ENCODE data around the gene AGPAT3. TPM values are rescaled to one million over a fixed set of nuclear protein-coding genes. Genes with fewer than 3 reads are reported as not detected.

AGPAT3 gene
- total RNA-seq, 1 donor from 2014 or later, result 7.8 TPM

DNA sequence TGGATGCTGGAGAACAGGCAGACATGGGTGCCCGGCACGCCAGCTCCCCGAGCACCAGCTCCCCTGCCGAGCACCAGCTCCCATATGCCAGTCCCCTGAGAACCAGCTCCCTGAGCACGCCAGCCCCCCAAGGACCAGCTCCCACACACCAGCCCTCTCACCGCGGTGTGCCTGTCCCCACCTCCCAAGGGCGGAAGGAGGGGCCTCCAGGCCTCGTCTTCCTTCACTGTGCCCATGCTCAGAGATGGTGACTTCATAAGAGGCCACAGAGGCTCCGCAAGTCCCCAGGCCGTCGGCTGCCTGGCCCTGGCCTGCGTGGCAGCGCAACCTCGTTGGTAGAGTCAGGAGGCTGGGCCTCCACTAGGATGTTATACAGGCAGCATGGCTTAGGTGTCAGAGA, 69.1 kb downstream of the AGPAT3 start:
- H3K4me1 Mint-ChIP-seq, result peaks cover 44% of the 10 kb centered on the region
- Histone ChIP-seq H3K4me1 (no peaks in the 10 kb centered on the region), H2AFZ (replicated peaks) (no peak overlapping the region), H3K9me3 (ENCODE audit: low read depth) (no peaks in the 10 kb centered on the region), H3K36me3 (no peaks in the 10 kb centered on the region), H3K79me2 (ENCODE audit: low read depth) (no peaks in the 10 kb centered on the region), H4K20me1 (ENCODE audit: low read depth) (no peaks in the 10 kb centered on the region), H3K27me3 (no peaks in the 10 kb centered on the region), H3F3A (ENCODE audit: low read depth) (no peaks in the 10 kb centered on the region), H3K27ac (no peak overlapping the region), H3K4me2 (no peak overlapping the region), H3K9ac (no peak overlapping the region), H3K4me3 (no peak overlapping the region)
- H3K27ac Mint-ChIP-seq, result no peak overlapping the region
- DNase-seq (ENCODE audit: low spot score), result no peak
- no peaks in the 10 kb centered on the region for H3K9me3 Mint-ChIP-seq
- no peaks in the 10 kb centered on the region for H3K36me3 Mint-ChIP-seq
- TF ChIP-seq, protein P1, sequence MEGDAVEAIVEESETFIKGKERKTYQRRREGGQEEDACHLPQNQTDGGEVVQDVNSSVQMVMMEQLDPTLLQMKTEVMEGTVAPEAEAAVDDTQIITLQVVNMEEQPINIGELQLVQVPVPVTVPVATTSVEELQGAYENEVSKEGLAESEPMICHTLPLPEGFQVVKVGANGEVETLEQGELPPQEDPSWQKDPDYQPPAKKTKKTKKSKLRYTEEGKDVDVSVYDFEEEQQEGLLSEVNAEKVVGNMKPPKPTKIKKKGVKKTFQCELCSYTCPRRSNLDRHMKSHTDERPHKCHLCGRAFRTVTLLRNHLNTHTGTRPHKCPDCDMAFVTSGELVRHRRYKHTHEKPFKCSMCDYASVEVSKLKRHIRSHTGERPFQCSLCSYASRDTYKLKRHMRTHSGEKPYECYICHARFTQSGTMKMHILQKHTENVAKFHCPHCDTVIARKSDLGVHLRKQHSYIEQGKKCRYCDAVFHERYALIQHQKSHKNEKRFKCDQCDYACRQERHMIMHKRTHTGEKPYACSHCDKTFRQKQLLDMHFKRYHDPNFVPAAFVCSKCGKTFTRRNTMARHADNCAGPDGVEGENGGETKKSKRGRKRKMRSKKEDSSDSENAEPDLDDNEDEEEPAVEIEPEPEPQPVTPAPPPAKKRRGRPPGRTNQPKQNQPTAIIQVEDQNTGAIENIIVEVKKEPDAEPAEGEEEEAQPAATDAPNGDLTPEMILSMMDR (IDR thresholded peaks at IDR 0.05), result no peak
- TF ChIP-seq EZH2 (IDR thresholded peaks at IDR 0.05), result no peak
- TF ChIP-seq EZH2phosphoT487 (IDR thresholded peaks at IDR 0.05), result no peak
- H3K27me3 Mint-ChIP-seq (ENCODE audit: insufficient read depth, low read depth), result peaks cover 8% of the 10 kb centered on the region
- H3K4me3 Mint-ChIP-seq, result no peak overlapping the region

DNA sequence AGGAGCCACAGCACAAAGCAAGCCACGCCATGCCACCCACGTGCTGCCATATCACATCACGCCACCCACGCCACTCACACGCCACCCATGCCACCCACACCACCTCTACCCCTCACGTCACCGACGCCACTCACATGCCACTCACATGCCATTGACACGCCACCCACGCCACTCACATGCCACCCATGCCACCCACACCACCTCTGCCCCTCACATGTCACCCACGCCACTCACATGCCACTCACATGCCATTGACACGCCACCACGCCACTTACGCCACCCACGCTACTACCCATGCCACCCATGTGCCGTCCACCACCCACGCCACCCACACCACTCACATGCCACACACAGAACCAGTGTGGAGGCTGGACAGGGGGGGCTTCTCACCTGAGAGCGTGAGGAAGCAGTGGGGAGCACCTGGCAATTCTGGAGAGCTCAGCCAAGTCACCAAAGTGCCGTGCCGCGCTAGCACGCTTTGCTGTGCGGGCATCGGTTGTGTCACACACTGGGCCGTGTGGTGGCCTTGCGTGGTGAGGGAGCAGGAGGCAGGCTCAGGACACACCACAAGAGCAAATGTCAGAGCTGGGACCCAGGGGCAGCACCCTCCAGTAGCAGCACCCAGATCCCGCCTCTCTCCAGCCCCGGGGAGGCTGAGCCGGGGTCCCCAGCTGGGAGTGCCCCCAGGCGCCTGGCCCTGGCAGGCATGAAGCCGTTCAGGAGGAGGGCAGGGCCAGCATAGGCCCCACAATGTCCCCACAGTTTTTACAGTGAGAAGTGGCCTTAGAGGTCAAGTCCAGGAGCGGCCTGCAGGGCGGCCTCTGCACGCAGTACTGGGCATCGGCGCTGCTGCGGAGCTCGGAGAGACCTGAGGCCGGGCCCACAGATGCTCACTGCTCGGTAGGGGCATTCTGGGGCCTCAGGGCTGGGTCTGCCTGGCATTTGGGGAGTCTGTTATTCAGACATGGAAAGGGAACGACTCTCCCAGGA, 70.0 kb downstream of the AGPAT3 start:
- Mint-ChIP-seq H3K9me3 (no peaks in the 10 kb centered on the region), H3K36me3 (no peaks in the 10 kb centered on the region), H3K27me3 (ENCODE audit: insufficient read depth, low read depth) (peaks cover 8% of the 10 kb centered on the region), H3K4me1 (peaks cover 40% of the 10 kb centered on the region), H3K27ac (no peak overlapping the region), H3K4me3 (no peak overlapping the region)
- Histone ChIP-seq H3K36me3 (no peaks in the 10 kb centered on the region), H3K4me2 (no peak overlapping the region), H3K79me2 (ENCODE audit: low read depth) (no peaks in the 10 kb centered on the region), H3K9me3 (ENCODE audit: low read depth) (no peaks in the 10 kb centered on the region), H3K4me1 (peaks cover 6% of the 10 kb centered on the region), H3K9ac (no peak overlapping the region), H3K27me3 (no peaks in the 10 kb centered on the region), H2AFZ (replicated peaks) (no peak overlapping the region), H3K4me3 (no peak overlapping the region), H3F3A (ENCODE audit: low read depth) (peaks cover 5% of the 10 kb centered on the region), H4K20me1 (ENCODE audit: low read depth) (no peaks in the 10 kb centered on the region), H3K27ac (no peak overlapping the region)
- DNase-seq (ENCODE audit: low spot score), result no peak
- TF ChIP-seq EZH2 (IDR thresholded peaks at IDR 0.05) (no peak), EZH2phosphoT487 (IDR thresholded peaks at IDR 0.05) (no peak)
- TF ChIP-seq, protein P1 (IDR thresholded peaks at IDR 0.05), result no peak

DNA sequence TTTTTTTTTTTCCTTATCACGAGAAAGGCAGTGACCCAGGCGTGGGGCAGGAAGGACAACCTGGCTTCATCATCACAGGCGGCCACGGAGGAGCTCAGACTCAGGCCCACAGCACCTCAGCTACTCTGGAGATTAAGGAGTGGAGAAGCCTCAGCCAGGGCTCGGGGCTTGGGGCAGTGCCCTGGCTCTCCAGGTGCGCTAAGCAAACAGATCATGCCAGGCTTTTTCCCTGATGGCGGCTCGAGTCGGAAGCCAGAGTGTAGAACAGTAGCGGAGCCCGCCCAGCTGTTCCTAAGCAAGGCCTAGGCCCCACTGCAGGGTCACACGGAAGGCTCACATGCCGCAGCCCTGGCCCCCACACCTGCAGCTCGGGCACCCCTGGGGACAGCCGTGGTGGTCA, 70.7 kb downstream of the AGPAT3 start:
- H3K36me3 ChIP-seq, result no peaks in the 10 kb centered on the region
- no peak overlapping the region for H2AFZ ChIP-seq (replicated peaks)

More for the DNA sequence above, 70.7 kb downstream of the AGPAT3 start:
- no peak for DNase-seq (ENCODE audit: low spot score)
- H4K20me1 ChIP-seq (ENCODE audit: low read depth), result no peaks in the 10 kb centered on the region
- H3K27me3 ChIP-seq, result no peaks in the 10 kb centered on the region
- TF ChIP-seq, protein P1 (IDR thresholded peaks at IDR 0.05), result no peak
- TF ChIP-seq EZH2 (IDR thresholded peaks at IDR 0.05) (no peak), EZH2phosphoT487 (IDR thresholded peaks at IDR 0.05) (no peak)
- Mint-ChIP-seq H3K4me3 (no peak overlapping the region), H3K4me1 (peaks cover 38% of the 10 kb centered on the region), H3K27ac (no peak overlapping the region), H3K36me3 (no peaks in the 10 kb centered on the region), H3K27me3 (ENCODE audit: insufficient read depth, low read depth) (peaks cover 8% of the 10 kb centered on the region), H3K9me3 (no peaks in the 10 kb centered on the region)
- H3K9me3 ChIP-seq (ENCODE audit: low read depth), result no peaks in the 10 kb centered on the region
- H3F3A ChIP-seq (ENCODE audit: low read depth), result peaks cover 5% of the 10 kb centered on the region
- no peak overlapping the region for H3K4me2 ChIP-seq
- no peaks in the 10 kb centered on the region for H3K79me2 ChIP-seq (ENCODE audit: low read depth)
- no peak overlapping the region for H3K27ac ChIP-seq
- no peak overlapping the region for H3K4me3 ChIP-seq
- H3K4me1 ChIP-seq, result peaks cover 6% of the 10 kb centered on the region
- H3K9ac ChIP-seq, result no peak overlapping the region
